HL-60/S4 treated with phorbol 12-myristate 13-acetate at 8.2 ng/mL for 4 days and 3 days (cell line): ENCODE data around the gene HSPA12B.

Experiments used
- in situ Hi-C: fragments of 300-500 bp; cut with MboI; formaldehyde crosslinking; loops from 2 replicates; pipeline ENCODE4 v1.15.0; 2022; ENCODE audit warnings: low sequenced_read_pairs

Gene HSPA12B

DNA sequence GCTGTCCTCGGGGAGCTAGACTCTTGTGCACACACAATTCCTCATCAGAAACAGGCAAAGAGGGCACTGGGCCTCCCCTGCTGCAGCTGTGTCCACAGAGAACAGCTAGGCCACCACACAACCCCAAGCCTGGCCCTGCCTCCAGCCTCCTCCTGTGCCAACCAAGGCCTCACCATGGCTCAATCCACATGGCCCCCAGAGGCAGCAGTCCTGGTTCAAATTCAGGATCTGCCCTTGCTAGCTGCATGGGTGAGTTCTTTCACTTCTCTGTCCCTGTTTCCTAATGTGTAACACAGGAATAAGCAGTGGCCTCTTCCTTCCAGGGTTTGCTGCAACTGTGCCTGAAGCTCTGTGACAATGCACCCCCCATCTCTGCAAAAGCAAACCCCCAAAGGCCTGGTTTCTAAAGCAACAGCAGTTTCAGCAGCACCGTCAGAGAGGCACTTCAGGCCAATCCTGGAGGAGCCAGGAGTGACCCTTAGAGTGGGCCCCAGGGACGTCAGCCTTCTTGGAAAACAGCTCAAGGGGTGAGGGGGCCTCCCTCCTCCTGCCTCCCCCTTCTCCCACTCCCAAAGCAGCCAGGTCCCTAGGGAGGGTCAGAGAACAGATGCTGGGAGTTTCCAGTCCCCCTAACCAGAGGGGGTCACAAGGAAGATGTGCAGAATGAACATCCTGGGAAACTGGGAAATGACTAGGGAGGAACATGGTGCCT is 32.8 kb downstream of the HSPA12B start:
- in situ Hi-C loops: no loop called here

- in situ Hi-C loops: no loop called here
Observed at GRCh38 chr20:3766422-3767109, 34.1 kb downstream of the HSPA12B start.

DNA sequence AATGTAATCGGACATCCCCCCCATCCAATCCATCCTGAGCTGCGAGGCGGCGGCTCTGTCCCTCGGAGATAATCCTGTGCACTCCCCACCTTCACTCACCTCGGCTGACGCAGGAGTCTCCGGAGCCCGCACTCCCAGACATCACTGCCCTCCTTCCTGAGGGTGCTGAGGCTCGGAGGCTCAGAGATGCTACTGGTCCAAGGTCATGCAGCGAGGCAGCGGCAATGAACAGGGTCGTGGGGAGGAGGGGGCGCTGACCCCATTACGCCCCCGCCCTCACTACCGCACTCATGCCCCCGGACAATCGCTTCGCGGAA is 34.6 kb downstream of the HSPA12B start:
- in situ Hi-C loops: no loop called here

DNA sequence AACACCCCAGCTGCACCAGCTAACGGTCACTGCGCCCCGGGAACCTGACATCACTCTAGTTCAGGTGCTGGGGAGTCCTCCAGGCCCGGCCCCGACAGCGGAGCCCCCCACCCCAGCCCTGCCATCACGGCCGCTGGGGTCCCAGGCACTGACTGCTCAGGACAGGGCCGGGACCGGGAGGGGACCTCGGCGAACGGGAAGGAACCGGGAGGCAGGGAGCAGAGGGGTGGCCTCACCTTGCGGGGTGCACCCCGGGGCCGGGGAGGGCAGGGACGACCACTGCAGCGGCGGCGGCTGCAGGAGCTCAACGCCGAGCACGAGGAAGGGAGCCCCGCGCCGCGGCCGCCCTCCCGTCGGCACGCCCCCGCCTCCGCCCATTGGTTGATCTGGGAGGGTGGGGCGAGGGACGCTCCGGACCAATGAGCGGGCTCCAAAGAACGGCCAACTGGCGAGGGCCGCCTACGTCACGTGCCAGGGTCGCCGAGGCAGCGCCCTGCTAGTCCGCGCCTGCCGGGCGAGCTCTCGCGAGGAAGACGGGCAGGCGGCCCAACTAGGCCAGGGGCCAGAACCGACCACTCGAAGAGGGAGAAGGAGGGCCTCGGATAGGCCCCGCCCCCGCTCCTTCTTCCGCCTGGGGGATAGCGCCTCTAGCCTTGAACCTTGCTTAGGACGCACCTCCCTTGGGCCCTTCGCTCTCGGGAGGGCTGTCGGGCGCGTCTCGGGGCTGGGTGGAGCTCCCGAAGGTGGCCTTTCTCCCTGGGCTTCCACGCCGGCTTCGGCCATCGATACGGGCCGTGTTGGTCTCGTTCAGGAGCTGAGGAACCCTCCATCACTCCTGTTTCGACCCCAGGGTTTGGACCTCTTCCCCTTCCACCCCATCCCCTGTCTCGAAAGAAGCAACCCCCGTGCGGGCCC is 35.2 kb downstream of the HSPA12B start, which contains the start of gene ADISSP:
ADISSP (minus strand) TSS at position 327 of the 915 bp plus-strand sequence. CDS start 7,653 bp downstream, outside the sequence.
- in situ Hi-C loops: no loop called here

- in situ Hi-C loops: no loop called here
Observed at GRCh38 chr20:3768342-3769130, 36.1 kb downstream of the HSPA12B start.

DNA sequence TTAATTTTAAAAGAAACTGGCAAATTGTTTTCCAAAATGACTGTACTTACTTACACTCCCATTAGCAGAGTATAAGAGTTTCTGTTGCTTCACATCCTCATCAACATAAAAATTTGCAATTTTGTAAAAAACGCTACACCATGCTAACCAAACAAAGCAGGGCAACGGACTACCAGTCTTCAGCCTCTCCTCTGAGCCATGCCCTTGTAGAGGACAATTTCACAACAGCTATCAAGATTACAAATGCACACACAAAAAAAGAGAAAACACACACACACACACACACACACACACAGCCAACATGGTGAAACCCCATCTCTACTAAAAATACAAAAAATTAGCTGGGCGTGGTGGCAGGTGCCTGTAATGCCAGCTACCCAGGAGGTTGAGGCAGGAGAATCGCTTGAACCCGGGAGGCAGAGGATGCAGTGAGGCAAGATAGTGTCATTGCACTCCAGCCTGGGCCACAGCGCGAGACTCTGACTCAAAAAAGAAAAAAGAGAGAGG is 39.1 kb downstream of the HSPA12B start:
- in situ Hi-C loops: no loop called here

DNA sequence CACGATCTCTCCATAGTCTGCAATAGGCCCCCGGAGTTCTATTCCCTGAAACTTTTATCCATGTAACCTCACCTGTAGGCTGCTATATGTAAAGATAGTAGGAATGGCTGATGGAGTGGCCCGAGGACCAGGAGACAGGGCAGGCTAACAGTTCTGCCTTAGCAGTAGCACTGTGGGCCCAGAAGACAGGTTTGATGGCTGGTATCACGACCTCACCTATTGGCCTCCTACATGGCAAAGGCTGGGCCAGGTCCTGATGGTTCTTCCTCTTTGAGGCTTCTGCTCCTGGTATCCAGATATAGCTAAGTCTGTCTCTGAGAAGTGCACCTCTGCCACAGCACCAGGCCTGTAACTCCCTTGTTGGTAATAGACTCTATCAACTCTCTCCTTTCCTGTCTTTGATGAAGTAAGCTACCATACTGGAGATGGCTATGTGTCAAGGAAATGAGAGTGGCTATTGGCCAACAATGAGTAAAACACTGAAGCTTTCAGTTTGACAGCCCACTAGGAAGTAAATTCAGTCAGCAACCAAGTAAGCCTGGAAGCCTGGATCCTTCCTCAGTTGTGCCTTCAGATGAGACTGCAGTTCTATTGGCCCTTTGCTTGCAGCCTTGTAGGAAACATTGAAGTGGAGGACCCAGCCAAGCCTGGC is 43.1 kb downstream of the HSPA12B start:
- in situ Hi-C loops: no loop called here

DNA sequence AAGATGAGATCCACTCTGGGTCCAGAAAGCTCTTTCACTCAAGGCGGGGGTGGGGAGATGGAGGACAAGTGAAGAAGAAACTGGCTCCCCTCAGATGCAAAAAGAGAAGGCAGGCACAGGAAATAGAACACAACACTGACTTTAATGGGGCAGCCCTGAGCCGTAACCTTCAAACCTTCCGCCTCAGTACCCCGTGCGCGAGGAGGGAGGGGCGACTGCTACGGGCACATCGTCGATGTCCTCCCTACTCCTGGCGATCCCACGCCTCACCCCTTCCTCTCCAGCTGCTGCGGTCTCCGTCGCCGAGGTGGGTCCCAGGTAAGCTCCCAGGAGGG is 44.9 kb downstream of the HSPA12B start:
- in situ Hi-C loops: no loop called here

DNA sequence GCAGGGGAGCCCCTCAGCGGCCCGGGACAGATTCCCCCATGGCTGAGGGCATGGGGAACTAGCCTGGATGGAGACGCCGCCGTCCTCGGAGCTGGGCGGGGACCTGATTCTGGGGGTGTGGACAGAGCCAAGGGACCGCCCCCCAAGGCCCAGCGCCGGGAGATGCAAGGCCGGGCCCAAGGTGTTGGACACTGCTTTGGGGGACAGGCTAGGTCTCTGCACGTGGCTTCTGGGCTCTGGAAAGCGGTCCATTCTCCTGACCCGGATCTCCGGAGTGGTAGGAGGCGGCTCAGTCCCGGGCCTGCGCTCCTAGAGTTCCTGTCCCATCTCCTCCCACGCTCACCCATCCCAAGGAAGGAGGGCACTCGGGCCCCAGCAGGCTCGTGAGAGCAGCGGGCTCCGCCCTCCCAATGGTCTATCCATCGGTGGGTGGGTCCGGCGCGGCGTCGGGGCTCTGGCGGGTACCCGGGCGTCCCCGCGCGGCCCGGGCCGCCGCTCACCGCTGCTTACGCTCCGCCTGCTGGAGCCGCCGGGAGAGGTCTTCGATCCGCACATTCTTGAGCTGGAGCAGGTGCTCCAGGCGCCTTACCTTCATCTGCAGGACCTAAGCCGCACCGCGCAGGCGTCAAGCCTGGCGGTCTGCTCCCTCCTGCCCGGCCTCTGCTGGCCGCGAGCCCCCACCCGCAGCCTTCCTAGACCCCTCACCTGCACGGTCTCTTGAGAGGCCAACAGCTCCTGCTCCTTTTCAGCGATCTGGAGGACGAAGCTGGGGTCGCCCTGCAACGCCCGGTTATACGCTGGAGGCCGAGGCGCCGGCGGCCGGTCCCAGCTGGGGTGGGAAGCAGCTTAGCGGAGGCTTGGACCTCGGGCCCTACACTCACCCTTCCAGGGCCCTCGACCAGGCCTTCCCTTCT is 45.5 kb downstream of the HSPA12B start:
- in situ Hi-C loops: no loop called here

GRCh38 chr20:3778976-3779375 is 46.5 kb downstream of the HSPA12B start:
- in situ Hi-C loops: no loop called here

DNA sequence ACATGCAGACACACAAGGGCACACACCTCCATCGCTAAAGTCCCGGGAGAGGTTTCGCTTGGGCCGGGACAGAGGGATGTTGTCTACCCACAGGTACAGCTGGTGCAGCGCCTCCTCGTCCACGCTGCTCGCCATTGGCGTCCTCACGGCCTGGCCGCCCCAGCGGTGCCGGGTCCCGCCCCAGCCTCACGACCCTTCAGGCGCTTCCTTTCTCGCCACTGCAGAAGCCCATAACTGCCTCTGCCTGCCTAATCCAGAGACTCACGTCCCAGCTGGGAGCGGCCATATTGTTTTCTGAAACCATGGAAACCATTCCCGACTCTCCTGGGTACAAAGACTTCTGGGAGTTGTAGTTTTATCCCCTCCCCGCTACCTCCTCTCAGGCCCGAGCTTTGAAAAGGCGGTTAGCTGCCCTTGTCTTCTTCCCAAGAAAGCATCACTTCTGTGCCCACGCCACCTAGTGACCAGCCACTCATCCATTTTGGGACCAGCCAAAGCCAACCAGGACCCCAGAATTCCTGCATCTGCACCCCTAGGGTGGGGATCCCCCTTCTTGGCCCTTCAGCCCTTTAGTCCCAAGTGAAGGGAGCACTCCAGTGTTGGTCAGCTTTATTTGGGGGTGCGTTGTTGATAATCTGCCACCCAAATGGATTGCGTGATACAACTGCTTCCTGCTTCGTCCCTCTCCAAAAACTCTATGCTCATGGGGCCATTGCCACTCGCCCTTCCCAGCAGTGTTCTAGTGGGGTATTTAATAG is 48.8 kb downstream of the HSPA12B start, which contains the start of gene SPEF1:
SPEF1 (minus strand) TSS at position 296 of the 758 bp plus-strand sequence; CDS start at position 135, 161 bp downstream.
- in situ Hi-C loops: no loop called here

DNA sequence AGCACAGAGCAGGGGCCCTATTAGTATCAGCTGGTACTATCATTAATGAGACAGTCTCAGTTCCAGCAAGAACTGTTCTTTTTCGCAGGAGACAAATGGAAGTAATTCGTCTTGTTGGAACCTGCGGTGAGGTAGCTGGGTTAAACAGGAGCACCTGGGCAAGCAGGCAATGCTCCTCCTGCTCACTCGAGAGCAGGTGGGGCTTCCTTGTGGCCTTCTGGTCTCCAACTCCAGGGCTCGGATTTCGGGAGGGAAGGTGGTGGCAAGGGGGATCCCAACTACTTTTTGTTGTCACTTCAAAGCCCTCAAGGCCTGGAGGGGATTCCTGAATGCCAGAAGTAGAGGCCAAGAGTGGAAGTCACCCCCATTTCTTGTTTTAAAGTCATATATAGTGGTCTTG is 50.1 kb downstream of the HSPA12B start:
- in situ Hi-C loops: no loop called here

GRCh38 chr20:3783068-3783489 is 50.6 kb downstream of the HSPA12B start:
- in situ Hi-C loops: no loop called here

DNA sequence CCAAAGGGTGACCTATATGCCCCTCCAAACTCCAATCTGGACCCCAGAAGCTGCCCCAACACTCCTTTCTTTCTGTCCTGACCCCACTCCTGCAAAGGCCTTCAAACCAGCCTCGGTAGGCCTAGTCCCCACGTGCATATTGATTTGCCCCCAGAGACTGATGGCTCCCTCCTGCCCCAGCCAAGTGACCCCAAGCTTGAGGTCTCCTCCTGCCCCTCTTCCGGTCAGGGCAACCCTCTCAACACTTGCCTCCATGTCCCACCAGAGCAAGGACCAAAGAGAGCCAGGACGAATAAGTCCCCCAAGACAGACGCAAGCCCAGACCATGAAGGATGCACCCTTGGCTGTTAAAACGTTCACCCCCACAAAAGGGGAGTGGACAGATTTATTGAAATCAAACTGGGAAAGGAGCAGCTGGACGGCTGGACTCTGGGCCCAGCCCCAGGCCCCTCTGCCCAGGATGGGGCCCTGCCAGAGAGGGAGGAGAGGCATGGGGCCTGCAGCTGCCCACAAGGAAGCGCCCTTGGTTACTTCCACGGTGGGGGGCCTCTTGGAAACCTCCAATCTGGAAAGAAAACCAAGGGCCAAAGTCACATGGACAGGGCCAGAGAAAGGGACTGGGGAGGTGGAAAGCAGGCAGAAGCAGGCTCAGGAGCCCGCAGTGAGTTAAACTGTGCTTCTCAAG is 51.2 kb downstream of the HSPA12B start:
- in situ Hi-C loops: no loop called here

DNA sequence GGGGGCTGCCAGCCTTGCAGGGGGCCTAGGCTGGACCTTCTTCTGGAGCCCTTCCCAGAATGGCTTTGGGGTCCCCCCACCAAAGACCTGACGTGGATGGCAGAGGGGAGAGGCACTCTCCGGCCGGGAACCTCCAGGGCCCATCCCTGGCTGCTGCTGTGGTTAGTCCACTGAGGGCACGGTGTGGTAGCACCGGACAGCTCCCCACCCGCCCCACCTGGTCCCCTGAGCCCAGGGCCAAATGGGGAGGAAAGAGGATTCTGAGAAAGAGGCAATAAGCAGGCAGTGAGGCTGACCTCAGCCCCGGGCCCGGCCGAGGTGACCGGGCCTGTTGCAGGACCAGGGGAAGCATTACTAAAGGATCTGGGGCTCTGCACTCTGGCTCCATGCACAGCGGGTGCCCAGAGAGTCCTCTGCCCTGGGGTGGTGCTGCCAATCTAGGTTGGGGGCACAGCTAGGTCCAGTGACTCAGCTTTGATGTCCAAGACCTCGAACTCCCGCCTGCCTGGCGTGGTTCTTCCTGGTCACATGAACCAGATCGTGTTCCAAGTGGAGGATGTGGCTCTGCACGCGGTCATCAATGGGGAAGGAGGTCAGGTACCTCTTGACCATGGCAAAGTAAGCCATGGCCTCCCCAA is 51.9 kb downstream of the HSPA12B start:
- in situ Hi-C loops: no loop called here

- in situ Hi-C loops: no loop called here
Observed at GRCh38 chr20:3784863-3785239, 52.4 kb downstream of the HSPA12B start.
